ENCODE results near the gene FLT3LG. TPM values are rescaled to one million over a fixed set of nuclear protein-coding genes. Genes with fewer than 3 reads are reported as not detected.

The FLT3LG gene
- total and polyA plus RNA-seq, 9 of the 15 experiments (the other 6 are each of a cell fraction or from before 2014, with no cell fraction given), result 0.31 to 6.4 (median 1.1) TPM

DNA sequence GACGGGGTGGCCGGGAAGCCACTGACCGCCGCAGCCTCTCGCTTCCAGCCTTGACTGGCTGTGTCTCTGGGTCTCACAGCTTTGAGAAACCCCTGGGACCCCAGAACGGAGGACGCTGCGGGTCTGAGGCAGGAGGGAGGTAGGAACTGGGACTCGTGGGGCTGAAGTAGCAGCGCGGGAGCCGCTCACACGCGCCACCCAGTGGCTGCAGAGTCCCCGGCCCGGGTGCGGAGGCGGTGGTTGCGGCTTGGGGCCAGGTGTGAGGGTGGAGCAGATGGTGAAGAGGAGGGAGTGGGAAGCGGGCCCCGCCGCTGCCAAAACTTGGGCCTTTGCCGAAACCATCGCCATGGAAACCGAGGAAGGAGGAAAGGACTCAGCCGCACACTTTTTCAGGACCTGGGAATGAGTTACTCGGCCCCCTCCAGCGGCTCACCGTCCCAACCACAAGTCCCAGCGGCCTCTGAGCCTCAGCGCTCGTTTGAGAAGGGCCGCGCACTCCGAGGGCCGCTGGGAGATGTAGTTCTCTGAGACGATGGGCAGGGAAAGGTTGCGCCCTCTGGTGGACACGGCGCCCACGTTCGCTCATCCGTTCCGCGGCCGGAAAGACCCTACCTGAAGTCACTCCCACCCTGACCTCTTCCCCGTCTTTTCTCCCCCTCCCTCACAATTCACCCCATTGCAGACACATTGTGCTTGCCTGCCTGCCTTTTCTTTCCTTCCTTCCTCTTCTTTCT lies 30.5 kb upstream of the FLT3LG start (continued):
- TF ChIP-seq, protein P1, sequence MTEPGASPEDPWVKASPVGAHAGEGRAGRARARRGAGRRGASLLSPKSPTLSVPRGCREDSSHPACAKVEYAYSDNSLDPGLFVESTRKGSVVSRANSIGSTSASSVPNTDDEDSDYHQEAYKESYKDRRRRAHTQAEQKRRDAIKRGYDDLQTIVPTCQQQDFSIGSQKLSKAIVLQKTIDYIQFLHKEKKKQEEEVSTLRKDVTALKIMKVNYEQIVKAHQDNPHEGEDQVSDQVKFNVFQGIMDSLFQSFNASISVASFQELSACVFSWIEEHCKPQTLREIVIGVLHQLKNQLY (CRISPR knock-in tag; conservative IDR thresholded peaks at IDR 0.05), result no peak
- TF ChIP-seq MBD2 (IDR thresholded peaks at IDR 0.05; ENCODE audit: borderline replicate concordance, low read depth), result peak; percentile 75
- TF ChIP-seq, protein P2, sequence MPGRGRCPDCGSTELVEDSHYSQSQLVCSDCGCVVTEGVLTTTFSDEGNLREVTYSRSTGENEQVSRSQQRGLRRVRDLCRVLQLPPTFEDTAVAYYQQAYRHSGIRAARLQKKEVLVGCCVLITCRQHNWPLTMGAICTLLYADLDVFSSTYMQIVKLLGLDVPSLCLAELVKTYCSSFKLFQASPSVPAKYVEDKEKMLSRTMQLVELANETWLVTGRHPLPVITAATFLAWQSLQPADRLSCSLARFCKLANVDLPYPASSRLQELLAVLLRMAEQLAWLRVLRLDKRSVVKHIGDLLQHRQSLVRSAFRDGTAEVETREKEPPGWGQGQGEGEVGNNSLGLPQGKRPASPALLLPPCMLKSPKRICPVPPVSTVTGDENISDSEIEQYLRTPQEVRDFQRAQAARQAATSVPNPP (IDR thresholded peaks at IDR 0.05; ENCODE audit: borderline replicate concordance, insufficient read depth, insufficient read length), result no peak
- TF ChIP-seq, protein P3, sequence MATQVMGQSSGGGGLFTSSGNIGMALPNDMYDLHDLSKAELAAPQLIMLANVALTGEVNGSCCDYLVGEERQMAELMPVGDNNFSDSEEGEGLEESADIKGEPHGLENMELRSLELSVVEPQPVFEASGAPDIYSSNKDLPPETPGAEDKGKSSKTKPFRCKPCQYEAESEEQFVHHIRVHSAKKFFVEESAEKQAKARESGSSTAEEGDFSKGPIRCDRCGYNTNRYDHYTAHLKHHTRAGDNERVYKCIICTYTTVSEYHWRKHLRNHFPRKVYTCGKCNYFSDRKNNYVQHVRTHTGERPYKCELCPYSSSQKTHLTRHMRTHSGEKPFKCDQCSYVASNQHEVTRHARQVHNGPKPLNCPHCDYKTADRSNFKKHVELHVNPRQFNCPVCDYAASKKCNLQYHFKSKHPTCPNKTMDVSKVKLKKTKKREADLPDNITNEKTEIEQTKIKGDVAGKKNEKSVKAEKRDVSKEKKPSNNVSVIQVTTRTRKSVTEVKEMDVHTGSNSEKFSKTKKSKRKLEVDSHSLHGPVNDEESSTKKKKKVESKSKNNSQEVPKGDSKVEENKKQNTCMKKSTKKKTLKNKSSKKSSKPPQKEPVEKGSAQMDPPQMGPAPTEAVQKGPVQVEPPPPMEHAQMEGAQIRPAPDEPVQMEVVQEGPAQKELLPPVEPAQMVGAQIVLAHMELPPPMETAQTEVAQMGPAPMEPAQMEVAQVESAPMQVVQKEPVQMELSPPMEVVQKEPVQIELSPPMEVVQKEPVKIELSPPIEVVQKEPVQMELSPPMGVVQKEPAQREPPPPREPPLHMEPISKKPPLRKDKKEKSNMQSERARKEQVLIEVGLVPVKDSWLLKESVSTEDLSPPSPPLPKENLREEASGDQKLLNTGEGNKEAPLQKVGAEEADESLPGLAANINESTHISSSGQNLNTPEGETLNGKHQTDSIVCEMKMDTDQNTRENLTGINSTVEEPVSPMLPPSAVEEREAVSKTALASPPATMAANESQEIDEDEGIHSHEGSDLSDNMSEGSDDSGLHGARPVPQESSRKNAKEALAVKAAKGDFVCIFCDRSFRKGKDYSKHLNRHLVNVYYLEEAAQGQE (IDR thresholded peaks at IDR 0.05; ENCODE audit: borderline replicate concordance), result peak; percentile 88
- TF ChIP-seq, protein P3 (CRISPR knock-in tag; IDR thresholded peaks at IDR 0.05; ENCODE audit: low read depth), result 0 out of 2 replicates have a peak, but pooled peaks have one; percentile 48
- TF ChIP-seq SRF (CRISPR knock-in tag; IDR thresholded peaks at IDR 0.05), result peak in 1 of 2 experiments; percentile 42; a peak in 2 of 4 replicates
- TF ChIP-seq MEF2D (tag; conservative IDR thresholded peaks at IDR 0.05; ENCODE audit: low read depth), result no peak
- peak; percentile 86 for TF ChIP-seq MTA1 (IDR thresholded peaks at IDR 0.05; ENCODE audit: borderline replicate concordance)
- TF ChIP-seq, protein P4, sequence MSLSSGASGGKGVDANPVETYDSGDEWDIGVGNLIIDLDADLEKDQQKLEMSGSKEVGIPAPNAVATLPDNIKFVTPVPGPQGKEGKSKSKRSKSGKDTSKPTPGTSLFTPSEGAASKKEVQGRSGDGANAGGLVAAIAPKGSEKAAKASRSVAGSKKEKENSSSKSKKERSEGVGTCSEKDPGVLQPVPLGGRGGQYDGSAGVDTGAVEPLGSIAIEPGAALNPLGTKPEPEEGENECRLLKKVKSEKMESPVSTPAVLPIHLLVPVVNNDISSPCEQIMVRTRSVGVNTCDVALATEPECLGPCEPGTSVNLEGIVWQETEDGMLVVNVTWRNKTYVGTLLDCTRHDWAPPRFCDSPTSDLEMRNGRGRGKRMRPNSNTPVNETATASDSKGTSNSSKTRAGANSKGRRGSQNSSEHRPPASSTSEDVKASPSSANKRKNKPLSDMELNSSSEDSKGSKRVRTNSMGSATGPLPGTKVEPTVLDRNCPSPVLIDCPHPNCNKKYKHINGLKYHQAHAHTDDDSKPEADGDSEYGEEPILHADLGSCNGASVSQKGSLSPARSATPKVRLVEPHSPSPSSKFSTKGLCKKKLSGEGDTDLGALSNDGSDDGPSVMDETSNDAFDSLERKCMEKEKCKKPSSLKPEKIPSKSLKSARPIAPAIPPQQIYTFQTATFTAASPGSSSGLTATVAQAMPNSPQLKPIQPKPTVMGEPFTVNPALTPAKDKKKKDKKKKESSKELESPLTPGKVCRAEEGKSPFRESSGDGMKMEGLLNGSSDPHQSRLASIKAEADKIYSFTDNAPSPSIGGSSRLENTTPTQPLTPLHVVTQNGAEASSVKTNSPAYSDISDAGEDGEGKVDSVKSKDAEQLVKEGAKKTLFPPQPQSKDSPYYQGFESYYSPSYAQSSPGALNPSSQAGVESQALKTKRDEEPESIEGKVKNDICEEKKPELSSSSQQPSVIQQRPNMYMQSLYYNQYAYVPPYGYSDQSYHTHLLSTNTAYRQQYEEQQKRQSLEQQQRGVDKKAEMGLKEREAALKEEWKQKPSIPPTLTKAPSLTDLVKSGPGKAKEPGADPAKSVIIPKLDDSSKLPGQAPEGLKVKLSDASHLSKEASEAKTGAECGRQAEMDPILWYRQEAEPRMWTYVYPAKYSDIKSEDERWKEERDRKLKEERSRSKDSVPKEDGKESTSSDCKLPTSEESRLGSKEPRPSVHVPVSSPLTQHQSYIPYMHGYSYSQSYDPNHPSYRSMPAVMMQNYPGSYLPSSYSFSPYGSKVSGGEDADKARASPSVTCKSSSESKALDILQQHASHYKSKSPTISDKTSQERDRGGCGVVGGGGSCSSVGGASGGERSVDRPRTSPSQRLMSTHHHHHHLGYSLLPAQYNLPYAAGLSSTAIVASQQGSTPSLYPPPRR (CRISPR knock-in tag; IDR thresholded peaks at IDR 0.05; ENCODE audit: borderline replicate concordance), result peak; percentile 26; the same call in 1 of the 2 replicates
- peak; percentile 42; the same call in 1 of the 2 replicates for TF ChIP-seq BCOR (IDR thresholded peaks at IDR 0.05)
